Tibial nerve (tissue), 4 donors: ENCODE measurements around the gene TRMT44.

Source experiments
- CTCF ChIP-seq, 5 experiments: fragments of 200-600 bp in 3 of 5; fragments of 450-650 bp in 2 of 5; sonication (generic) in 3 of 5; IDR thresholded peaks; one replicate each; pipeline ENCODE4 v1.5.1; 2016 to 2019; ENCODE audit warnings: antibody characterized with exemption in 5 of 5, mild to moderate bottlenecking in 3 of 5, moderate library complexity in 2 of 5
- EP300 ChIP-seq, 2 donors: sonication (generic); formaldehyde crosslinking; IDR thresholded peaks; one replicate each; pipeline ENCODE4 v1.6.1; 2017; ENCODE audit warnings: antibody characterized with exemption in 2 of 2, mild to moderate bottlenecking in 1 of 2
- POLR2A ChIP-seq, 2 donors: fragments of 450-650 bp; IDR thresholded peaks; one replicate each; pipeline ENCODE4 v1.6.1; 2017; ENCODE audit warnings: antibody characterized with exemption in 2 of 2, mild to moderate bottlenecking in 2 of 2, moderate library complexity in 2 of 2

DNA sequence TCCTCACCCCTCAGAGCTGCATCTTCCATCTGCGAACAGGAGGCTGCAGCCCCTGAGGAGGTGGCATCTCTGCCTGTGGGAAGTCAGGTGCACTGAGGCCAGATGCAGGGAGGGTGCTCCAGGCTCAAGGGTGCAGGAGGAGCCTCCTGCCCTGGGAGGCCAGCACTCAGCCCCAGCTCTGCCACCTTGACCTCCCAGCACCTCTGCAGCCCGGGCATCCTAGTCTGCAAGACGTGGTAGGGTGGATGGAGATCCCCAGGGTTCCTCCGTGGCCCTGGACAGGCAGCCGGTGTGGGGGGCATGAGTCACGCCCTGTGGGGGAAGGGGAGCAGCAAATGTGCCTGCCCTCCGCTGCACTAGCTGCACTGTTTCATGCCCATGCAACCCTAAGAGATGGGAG is 64.7 kb downstream of the TRMT44 start:
- TF ChIP-seq CTCF (IDR thresholded peaks at IDR 0.05) (no peak), POLR2A (IDR thresholded peaks at IDR 0.05) (no peak), EP300 (IDR thresholded peaks at IDR 0.05) (no peak)
